GM12878 (cell line): Measurements from ENCODE around the gene MEF2C. TPM values are rescaled to one million over a fixed set of nuclear protein-coding genes. Genes with fewer than 3 reads are reported as not detected.

ENCODE experiments used
- ATAC-seq: fragments of 200-7000 bp; cut with Tn5 transposase; 3 replicates; pipeline ENCODE4 v1.9.1; 2020; ENCODE audit warnings: mild to moderate bottlenecking, moderate library complexity
- BruUV-seq: library from RNA; stranded (reverse); fragments of 400-500 nt; replicated peaks from 2 replicates; lab custom pipeline; 2021; lab: Mats Ljungman, UMichigan
- CTCF ChIA-PET: fragments of 300-600 bp; sonication (Branson Sonifier 250); formaldehyde crosslinking; extraction: SDS; loops from one replicate; lab custom pipeline; 2021; ENCODE audit warnings: inconsistent platforms; lab: Yijun Ruan, JAX
- POLR2A ChIA-PET: fragments of 350-600 bp; formaldehyde crosslinking; extraction: SDS; loops from one replicate; lab custom pipeline; 2021; ENCODE audit warnings: inconsistent platforms; lab: Charles Lee
- RAD21 ChIA-PET: fragments of 300-600 bp; sonication (Branson Sonifier 250); formaldehyde crosslinking; loops from one replicate; lab custom pipeline; 2023; ENCODE audit warnings: antibody characterized with exemption; ENCODE audit not compliant: unreplicated experiment; lab: Charles Lee
- SMC1A ChIA-PET: fragments of 300-600 bp; sonication (Branson Sonifier 250); formaldehyde crosslinking; loops from one replicate; lab custom pipeline; 2023; ENCODE audit not compliant: unreplicated experiment, uncharacterized antibody; lab: Charles Lee
- DNase-seq: peaks from one replicate; pipeline ENCODE4 v3.0.0-alpha.2; 2011; ENCODE audit warnings: low read depth, low spot score
- FAIRE-seq: peaks from 3 replicates; lab custom pipeline; 2011; peaks lifted over from hg19 to GRCh38; lab: Jason Lieb, UNC
- H2AFZ ChIP-seq: 2 replicates; pipeline ENCODE4 v1.6.0; 2011; ENCODE audit warnings: low read depth, low read length, control low read depth; ENCODE audit not compliant: control insufficient read depth
- H3K27ac ChIP-seq: 2 replicates; pipeline ENCODE4 v1.5.1; 2011; ENCODE audit warnings: control low read depth; ENCODE audit not compliant: control insufficient read depth, insufficient read depth
- H3K27me3 ChIP-seq, 2 experiments: replicated peaks in 1 of 2; 2 replicates each; pipeline versions ENCODE4 v1.6.0 to v1.6.1; 2011; ENCODE audit warnings: low read length in 1 of 2; ENCODE audit not compliant: control insufficient read depth in 2 of 2, insufficient read depth in 2 of 2
- H3K36me3 ChIP-seq, 2 experiments: 2 replicates each; pipeline ENCODE4 v1.5.1; 2011; ENCODE audit warnings: low read length in 1 of 2; ENCODE audit not compliant: control insufficient read depth in 2 of 2, insufficient read depth in 2 of 2
- H3K4me1 ChIP-seq: 2 replicates; pipeline ENCODE4 v1.6.1; 2011; ENCODE audit warnings: mild to moderate bottlenecking, low read length, moderate library complexity, mixed read lengths; ENCODE audit not compliant: control insufficient read depth, insufficient read depth
- H3K4me2 ChIP-seq: 2 replicates; pipeline ENCODE4 v1.6.0; 2011; ENCODE audit warnings: control low read depth; ENCODE audit not compliant: control insufficient read depth, insufficient read depth
- H3K4me3 ChIP-seq: fragments of 200-600 bp; sonication (generic); 2 replicates; pipeline ENCODE4 v1.5.1; 2016
- H3K79me2 ChIP-seq: 2 replicates; pipeline ENCODE4 v1.6.0; 2011; ENCODE audit warnings: low read length; ENCODE audit not compliant: control insufficient read depth, insufficient read depth
- H3K9ac ChIP-seq: 2 replicates; pipeline ENCODE4 v1.8.0; 2011; ENCODE audit warnings: low read length, control low read depth, mixed read lengths; ENCODE audit not compliant: control insufficient read depth, insufficient read depth
- H3K9me3 ChIP-seq: replicated peaks from 3 replicates; pipeline ENCODE4 v1.5.1; 2011; ENCODE audit warnings: mild to moderate bottlenecking, low read length; ENCODE audit not compliant: control insufficient read depth, insufficient read depth
- H4K20me1 ChIP-seq: 2 replicates; pipeline ENCODE4 v1.6.0; 2011; ENCODE audit not compliant: control insufficient read depth, insufficient read depth
- CEBPB ChIP-seq, 2 experiments: fragments of 150-350 bp in 1 of 2; IDR thresholded peaks; 2 replicates each; pipeline ENCODE4 v1.6.1; 2012 to 2014; ENCODE audit warnings: low read depth in 2 of 2, low read length in 2 of 2, borderline replicate concordance in 1 of 2, inconsistent platforms in 1 of 2
- E4F1 ChIP-seq: fragments of 450-650 bp; IDR thresholded peaks from 2 replicates; pipeline ENCODE4 v1.6.1; 2018; ENCODE audit warnings: borderline replicate concordance, mild to moderate bottlenecking; ENCODE audit not compliant: partially characterized antibody
- JUND ChIP-seq: IDR thresholded peaks from 2 replicates; pipeline ENCODE4 v1.6.1; 2012; ENCODE audit warnings: low read depth, mild to moderate bottlenecking, low read length, improper control_type of control experiment, moderate library complexity
- MYC ChIP-seq: IDR thresholded peaks from 2 replicates; pipeline ENCODE4 v1.6.1; 2011; ENCODE audit warnings: mild to moderate bottlenecking, low read length, moderate library complexity, inconsistent platforms; ENCODE audit not compliant: insufficient read depth, insufficient replicate concordance, insufficient read length, severe bottlenecking
- NFYA ChIP-seq: IDR thresholded peaks from 2 replicates; pipeline ENCODE4 v1.6.1; 2011; ENCODE audit warnings: low read depth, mild to moderate bottlenecking, low read length, improper control_type of control experiment, borderline replicate concordance
- RAD51 ChIP-seq: fragments of 450-650 bp; IDR thresholded peaks from 2 replicates; pipeline ENCODE4 v1.6.1; 2016; ENCODE audit warnings: moderate library complexity, mild to moderate bottlenecking, inconsistent platforms
- SKIL ChIP-seq: fragments of 450-650 bp; IDR thresholded peaks from 2 replicates; pipeline ENCODE4 v1.6.1; 2017; ENCODE audit warnings: mild to moderate bottlenecking, low read depth, inconsistent platforms; ENCODE audit not compliant: poor library complexity, severe bottlenecking
- SMAD1 ChIP-seq: fragments of 450-650 bp; IDR thresholded peaks from 2 replicates; pipeline ENCODE4 v1.6.1; 2018; ENCODE audit warnings: mild to moderate bottlenecking, low read depth; ENCODE audit not compliant: partially characterized antibody
- TCF12 ChIP-seq: IDR thresholded peaks from 2 replicates; pipeline ENCODE4 v1.6.1; 2011; ENCODE audit warnings: low read depth, mild to moderate bottlenecking, low read length
- WGBS: methylation state at CpG from one replicate; pipeline ENCODE4 v1.1.6; 2016; ENCODE audit warnings: low lambda C conversion rate; ENCODE audit not compliant: insufficient replicate concordance, insufficient coverage; ENCODE audit errors: missing lambda C conversion rate; 5-methylcytosine and 5-hydroxymethylcytosine counted together
- in situ Hi-C: fragments of 300-500 bp; cut with MboI; formaldehyde crosslinking; loops from 9 replicates; pipeline ENCODE4 v1.14.3; 2018; ENCODE audit warnings: mixed read lengths
- intact Hi-C: fragments of 100-400 bp; cut with micrococcal nuclease; formaldehyde crosslinking; loops from one replicate; pipeline ENCODE4 v1.14.2; 2022; ENCODE audit not compliant: unreplicated experiment
- polyA plus RNA-seq, 11 experiments: library from polyadenylated mRNA; depleted of rRNA in 4 of 11; unstranded in 6 of 11; stranded (reverse) in 5 of 11; fragments of >200 nt; fragmentation: Nextera tagmentation in 4 of 11; fragmentation: Illumina TruSeq in 1 of 11; extraction: Ambion mirVana in 4 of 11; extraction: Trizol in 1 of 11; gene quantifications; 1 replicate in 1 of 11; 2 replicates in 10 of 11; pipeline versions ENCODE4 v1.2.1 to v1.2.3, GENCODE V29; 2011 to 2016; ENCODE audit warnings: inconsistent platforms in 2 of 11, missing spikeins in 2 of 11, low read depth in 1 of 11
- total RNA-seq, 4 experiments: library from RNA; depleted of rRNA in 3 of 4; stranded (reverse); fragments of >200 nt in 3 of 4; fragmentation: Illumina TruSeq in 1 of 4; extraction: Trizol in 1 of 4; gene quantifications; 2 replicates each; pipeline versions ENCODE4 v1.2.1 to v1.2.3, GENCODE V29; 2013 to 2021

The MEF2C gene
- total and polyA plus RNA-seq, 10 of the 15 experiments (the other 5 are each of a cell fraction or from before 2014, with no cell fraction given) = 104 to 225 (median 180) TPM

DNA sequence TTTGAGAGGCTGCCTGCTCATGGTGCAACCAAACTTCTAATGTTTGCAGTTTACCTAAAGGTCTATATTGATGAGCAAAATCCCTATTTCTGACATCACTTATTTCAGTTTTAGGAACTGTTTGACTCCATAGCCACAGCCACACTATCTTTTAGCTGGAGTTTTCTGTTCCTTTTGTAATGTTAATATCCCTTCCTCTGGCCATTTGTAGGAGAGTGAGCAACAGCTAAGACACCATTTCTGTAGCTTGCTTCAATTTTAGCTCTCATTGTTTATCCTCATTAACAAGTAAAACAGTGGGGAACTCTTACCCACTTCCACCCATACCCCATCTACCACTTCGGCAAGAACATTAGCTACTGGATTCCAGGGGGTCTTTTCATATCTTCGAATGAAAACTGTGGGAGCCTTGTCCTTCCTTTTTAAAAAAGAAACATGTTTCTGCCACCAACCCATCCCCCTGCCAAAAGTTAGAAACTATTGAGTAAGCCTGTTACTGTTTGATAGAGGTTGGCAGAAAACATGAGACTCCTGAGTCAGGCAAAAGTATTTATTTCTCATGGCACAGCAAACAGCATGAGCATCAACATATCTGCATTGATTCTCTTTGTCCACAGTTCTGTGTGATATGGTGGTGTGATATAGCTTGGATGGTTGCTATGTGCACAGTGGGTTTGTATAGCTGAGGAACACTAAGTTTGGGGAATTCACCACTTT lies 174.1 kb downstream of the MEF2C start:
- no peak overlapping the region for H3K4me2 ChIP-seq
- no peak overlapping the region for H2AFZ ChIP-seq
- TF ChIP-seq E4F1 (no peak), NFYA (no peak), RAD51 (no peak), JUND (no peak), SKIL (no peak), CEBPB (IDR thresholded peaks at IDR 0.05; ENCODE audit: borderline replicate concordance in 1 of 2, low read depth in 2 of 2, low read length in 2 of 2) (no peak), SMAD1 (no peak), MYC (no peak), TCF12 (no peak)
- TF ChIP-seq, all 136 proteins: peak for 0
- no peaks in the 10 kb centered on the region for H3K79me2 ChIP-seq
- ChIA-PET POLR2A (no interaction called here), RAD21 (no interaction called here), CTCF (no interaction called here), SMC1A (interaction anchor here (1.6 to 2.9 kb wide), 3 partner anchors 11 to 378 kb away, joined by 3 to 10 read pairs (median 9); no protein-coding TSS in a partner anchor)
- no TSS peak for BruUV-seq
- H3K4me1 ChIP-seq = no peaks in the 10 kb centered on the region
- no peak overlapping the region for H3K4me3 ChIP-seq
- DNase-seq = no peak
- in situ Hi-C loops (no loop called here), intact Hi-C loops (no loop called here)
- H4K20me1 ChIP-seq = no peaks in the 10 kb centered on the region
- no peak for ATAC-seq
- no peaks in the 10 kb centered on the region for H3K9me3 ChIP-seq
- 97% methylated on average over 2 of the region's 2 CpGs for WGBS
- H3K36me3 ChIP-seq = no peaks in the 10 kb centered on the region
- no peak overlapping the region for H3K9ac ChIP-seq
- no peaks in the 10 kb centered on the region for H3K27me3 ChIP-seq
- no peak overlapping the region for H3K27ac ChIP-seq
- no peak for FAIRE-seq
